PFSK-1 (cell line): ENCODE results near the gene RALY.

ENCODE experiments used
- FOXP2 ChIP-seq: optimal IDR thresholded peaks from 2 replicates; pipeline ENCODE3; 2011; ENCODE audit warnings: borderline replicate concordance, control low read depth, inconsistent platforms; ENCODE audit not compliant: insufficient read depth; ENCODE audit errors: extremely low read length, extremely low read depth
- POLR2AphosphoS5 ChIP-seq: IDR thresholded peaks from 2 replicates; pipeline ENCODE4 v1.6.1; 2012; ENCODE audit warnings: low read depth, mild to moderate bottlenecking, control low read depth, low read length, moderate library complexity
- REST ChIP-seq, 2 experiments: IDR thresholded peaks; 2 replicates each; pipeline versions ENCODE4 v1.6.1 to v1.8.0; 2011 to 2012; ENCODE audit warnings: low read depth in 2 of 2, low read length in 2 of 2, control low read depth in 1 of 2, inconsistent platforms in 1 of 2, mild to moderate bottlenecking in 1 of 2, moderate library complexity in 1 of 2; ENCODE audit not compliant: insufficient read depth in 1 of 2
- SIN3A ChIP-seq: IDR thresholded peaks from 2 replicates; pipeline ENCODE4 v1.6.1; 2012; ENCODE audit warnings: mild to moderate bottlenecking, low read length, moderate library complexity, borderline replicate concordance; ENCODE audit not compliant: insufficient read depth
- TAF1 ChIP-seq: IDR thresholded peaks from 2 replicates; pipeline ENCODE4 v1.6.1; 2012; ENCODE audit warnings: low read length, control low read depth, borderline replicate concordance; ENCODE audit not compliant: insufficient read depth

GRCh38 chr20:34013554-34013953 is 19.8 kb downstream of the RALY start:
- TF ChIP-seq SIN3A (no peak), POLR2AphosphoS5 (no peak), TAF1 (no peak), REST (IDR thresholded peaks at IDR 0.05; ENCODE audit: insufficient read depth in 1 of 2, low read depth in 2 of 2, low read length in 2 of 2) (no peak), FOXP2 (no peak)
